H9 (cell line): ENCODE data around the gene MAN1B1. TPM values are rescaled to one million over a fixed set of nuclear protein-coding genes. Genes with fewer than 3 reads are reported as not detected.

Experiments
- DNase-seq: peaks from one replicate; pipeline ENCODE4 v3.0.0-alpha.2; 2017
- H2AFZ ChIP-seq: one replicate; pipeline ENCODE4 v1.6.1; 2013; ENCODE audit warnings: mild to moderate bottlenecking, low read length, control low read depth, moderate library complexity
- H2AK5ac ChIP-seq: 2 replicates; pipeline ENCODE4 v1.6.1; 2013; ENCODE audit warnings: low read length, control low read depth, mixed read lengths; ENCODE audit not compliant: insufficient read length
- H2BK120ac ChIP-seq: one replicate; pipeline ENCODE4 v1.6.1; 2013; ENCODE audit warnings: low read depth, mild to moderate bottlenecking, low read length, control low read depth, inconsistent platforms; ENCODE audit not compliant: poor library complexity, severe bottlenecking
- H2BK12ac ChIP-seq: 2 replicates; pipeline ENCODE4 v1.6.1; 2013; ENCODE audit warnings: low read length, control low read depth, mixed read lengths, low read depth; ENCODE audit not compliant: insufficient read length
- H2BK15ac ChIP-seq: 2 replicates; pipeline ENCODE4 v1.6.1; 2013; ENCODE audit warnings: low read depth, low read length, control low read depth
- H2BK20ac ChIP-seq: one replicate; pipeline ENCODE4 v1.6.1; 2013; ENCODE audit warnings: low read depth, mild to moderate bottlenecking, low read length, control low read depth, inconsistent platforms; ENCODE audit not compliant: poor library complexity, severe bottlenecking
- H2BK5ac ChIP-seq: 2 replicates; pipeline ENCODE4 v1.6.1; 2013; ENCODE audit warnings: low read length, control low read depth, mixed read lengths; ENCODE audit not compliant: insufficient read length
- H3K14ac ChIP-seq: 2 replicates; pipeline ENCODE4 v1.6.1; 2013; ENCODE audit warnings: low read length, control low read depth; ENCODE audit not compliant: insufficient read depth
- H3K18ac ChIP-seq: 2 replicates; pipeline ENCODE4 v1.6.1; 2013; ENCODE audit warnings: low read depth, mild to moderate bottlenecking, mixed read lengths, low read length, control low read depth; ENCODE audit not compliant: insufficient read length
- H3K23ac ChIP-seq: 2 replicates; pipeline ENCODE4 v1.6.1; 2013; ENCODE audit warnings: low read length, control low read depth, mixed read lengths, low read depth; ENCODE audit not compliant: insufficient read length
- H3K23me2 ChIP-seq: 2 replicates; pipeline ENCODE4 v1.6.1; 2013; ENCODE audit warnings: low read depth, mild to moderate bottlenecking, mixed read lengths, low read length, control low read depth; ENCODE audit not compliant: insufficient read length, poor library complexity, severe bottlenecking
- H3K27ac ChIP-seq: 2 replicates; pipeline ENCODE4 v1.5.1; 2013; ENCODE audit warnings: low read length, control low read depth, mixed read lengths, low read depth; ENCODE audit not compliant: insufficient read length
- H3K27me3 ChIP-seq: 2 replicates; pipeline ENCODE4 v1.6.1; 2013; ENCODE audit warnings: low read length, control low read depth, inconsistent platforms; ENCODE audit not compliant: insufficient read depth
- H3K4ac ChIP-seq: 2 replicates; pipeline ENCODE4 v1.6.1; 2013; ENCODE audit warnings: low read depth, mild to moderate bottlenecking, control low read depth, inconsistent platforms, low read length, moderate library complexity
- H3K4me1 ChIP-seq: 2 replicates; pipeline ENCODE4 v1.6.1; 2013; ENCODE audit warnings: low read length, control low read depth, inconsistent platforms; ENCODE audit not compliant: insufficient read depth
- H3K4me2 ChIP-seq: 2 replicates; pipeline ENCODE4 v1.6.1; 2013; ENCODE audit warnings: low read length, control low read depth, mixed read lengths; ENCODE audit not compliant: insufficient read length, insufficient read depth
- H3K56ac ChIP-seq: 2 replicates; pipeline ENCODE4 v1.6.1; 2013; ENCODE audit warnings: low read depth, mild to moderate bottlenecking, mixed read lengths, low read length, control low read depth; ENCODE audit not compliant: insufficient read length
- H3K79me1 ChIP-seq: 2 replicates; pipeline ENCODE4 v1.6.1; 2013; ENCODE audit warnings: low read depth, mild to moderate bottlenecking, moderate library complexity, low read length, control low read depth, inconsistent platforms; ENCODE audit not compliant: insufficient read depth, poor library complexity, severe bottlenecking
- H3K79me2 ChIP-seq: 2 replicates; pipeline ENCODE4 v1.6.1; 2013; ENCODE audit warnings: low read length, control low read depth, inconsistent platforms; ENCODE audit not compliant: insufficient read depth
- H3K9ac ChIP-seq: 2 replicates; pipeline ENCODE4 v1.6.1; 2013; ENCODE audit warnings: low read length, control low read depth, mixed read lengths; ENCODE audit not compliant: insufficient read length; ENCODE audit errors: extremely low read depth
- H3K9me3 ChIP-seq: one replicate; pipeline ENCODE4 v1.6.1; 2013; ENCODE audit warnings: low read depth, low read length, inconsistent platforms; ENCODE audit not compliant: control insufficient read depth
- H3T11ph ChIP-seq: one replicate; pipeline ENCODE4 v1.6.1; 2013; ENCODE audit warnings: mild to moderate bottlenecking, low read length, control low read depth, inconsistent platforms
- H4K20me1 ChIP-seq: one replicate; pipeline ENCODE4 v1.6.1; 2013; ENCODE audit not compliant: control insufficient read depth, insufficient read length, insufficient read depth
- H4K5ac ChIP-seq: 2 replicates; pipeline ENCODE4 v1.6.1; 2013; ENCODE audit warnings: low read depth, mild to moderate bottlenecking, mixed read lengths, low read length, control low read depth; ENCODE audit not compliant: insufficient read length
- H4K8ac ChIP-seq: replicated peaks from 2 replicates; pipeline ENCODE4 v1.6.1; 2013; ENCODE audit warnings: low read length, control low read depth, mixed read lengths, low read depth; ENCODE audit not compliant: insufficient read length
- H4K91ac ChIP-seq: 2 replicates; pipeline ENCODE4 v1.6.1; 2013; ENCODE audit warnings: low read depth, mild to moderate bottlenecking, moderate library complexity, mixed read lengths, low read length, control low read depth; ENCODE audit not compliant: insufficient read length
- H3K27ac Mint-ChIP-seq, 3 experiments: 2 replicates in 2 of 3; 3 replicates in 1 of 3; pipeline ENCODE4 v1.8.0; 2020 to 2021; ENCODE audit warnings: mixed read lengths in 3 of 3, mild to moderate bottlenecking in 1 of 3, moderate library complexity in 1 of 3
- H3K27me3 Mint-ChIP-seq: 2 replicates; pipeline ENCODE4 v1.8.0; 2021; ENCODE audit warnings: low read depth, mild to moderate bottlenecking, moderate library complexity, mixed read lengths
- H3K36me3 Mint-ChIP-seq, 3 experiments: 2 replicates in 2 of 3; 3 replicates in 1 of 3; pipeline ENCODE4 v1.8.0; 2020 to 2021; ENCODE audit warnings: low read depth in 3 of 3, mixed read lengths in 3 of 3; ENCODE audit not compliant: insufficient read depth in 1 of 3
- H3K4me1 Mint-ChIP-seq, 2 experiments: 2 replicates each; pipeline ENCODE4 v1.8.0; 2020; ENCODE audit warnings: mixed read lengths in 2 of 2
- H3K4me3 Mint-ChIP-seq, 2 experiments: 2 replicates in 1 of 2; 3 replicates in 1 of 2; pipeline ENCODE4 v1.8.0; 2020 to 2021; ENCODE audit warnings: mild to moderate bottlenecking in 2 of 2, mixed read lengths in 2 of 2, moderate library complexity in 1 of 2
- H3K9me3 Mint-ChIP-seq, 2 experiments: 2 replicates in 1 of 2; 3 replicates in 1 of 2; pipeline ENCODE4 v1.8.0; 2020; ENCODE audit warnings: mild to moderate bottlenecking in 2 of 2, mixed read lengths in 2 of 2, moderate library complexity in 1 of 2
- CTCF ChIP-seq: fragments of 200-600 bp; sonication (generic); conservative IDR thresholded peaks from 3 replicates; pipeline ENCODE4 v1.8.0; 2021; ENCODE audit warnings: antibody characterized with exemption, mild to moderate bottlenecking
- WGBS: extraction: QIAGEN DNeasy Blood & Tissue Kit; methylation state at CpG from one replicate; pipeline ENCODE4 v1.1.7; 2013; ENCODE audit warnings: missing lambda C conversion rate, low lambda C conversion rate, mixed read lengths; ENCODE audit not compliant: insufficient read length; ENCODE audit errors: extremely low coverage; 5-methylcytosine and 5-hydroxymethylcytosine counted together
- total RNA-seq: library from RNA; stranded (reverse); gene quantifications from 2 replicates; pipeline ENCODE4 v1.2.1, GENCODE V29; 2021

The MAN1B1 gene
- total RNA-seq, 1 experiment from 2014 or later, result 34.9 TPM

GRCh38 chr9:137045294-137046087 lies 41.3 kb upstream of the MAN1B1 start:
- no peaks in the 10 kb centered on the region for H3K79me1 ChIP-seq
- no CpG with 5 or more reads among the region's 96 CpGs for WGBS
- H4K8ac ChIP-seq, result no peak overlapping the region
- H3K18ac ChIP-seq, result no peak overlapping the region
- no peak overlapping the region for H3K56ac ChIP-seq
- peak overlapping the region; percentile 58 for H3K4me2 ChIP-seq
- no peak overlapping the region for H2BK20ac ChIP-seq
- DNase-seq, result peak; percentile 50
- no peaks in the 10 kb centered on the region for H4K20me1 ChIP-seq
- H3K14ac ChIP-seq, result no peak overlapping the region
- Mint-ChIP-seq H3K4me1 (peaks cover 5 to 10% of the 10 kb centered on the region in 2 experiments), H3K27me3 (peaks cover 46% of the 10 kb centered on the region), H3K4me3 (peak overlapping the region; percentile 71 to 86), H3K9me3 (no peaks in the 10 kb centered on the region), H3K27ac (no peak overlapping the region), H3K36me3 (no peaks in the 10 kb centered on the region)
- no peak overlapping the region for H2BK5ac ChIP-seq
- H4K91ac ChIP-seq, result no peak overlapping the region
- no peak overlapping the region for H2AFZ ChIP-seq
- no peak overlapping the region for H2BK12ac ChIP-seq
- H3K27me3 ChIP-seq, result peaks cover 6% of the 10 kb centered on the region; the same call in 1 of the 2 replicates
- H3K9me3 ChIP-seq, result no peaks in the 10 kb centered on the region
- H3T11ph ChIP-seq, result no peak overlapping the region
- peaks cover 2% of the 10 kb centered on the region; the same call in 1 of the 2 replicates for H3K79me2 ChIP-seq
- H2BK15ac ChIP-seq, result no peak overlapping the region
- H3K4me1 ChIP-seq, result no peaks in the 10 kb centered on the region
- H3K23me2 ChIP-seq, result peaks cover 11% of the 10 kb centered on the region
- H2BK120ac ChIP-seq, result no peak overlapping the region
- no peak overlapping the region for H2AK5ac ChIP-seq
- no peak overlapping the region for H4K5ac ChIP-seq
- H3K27ac ChIP-seq, result no peak overlapping the region
- no peak for TF ChIP-seq CTCF
- H3K23ac ChIP-seq, result no peak overlapping the region
- H3K9ac ChIP-seq, result no peak overlapping the region
- no peak overlapping the region for H3K4ac ChIP-seq
